NB4 (cell line): ENCODE results near the gene C1QTNF1.

Source experiments
- DNase-seq: peaks from one replicate; pipeline ENCODE4 v3.0.0; 2010; ENCODE audit warnings: low read depth
- H3K4me3 ChIP-seq: one replicate; pipeline ENCODE4 v1.5.1; 2011; ENCODE audit warnings: mild to moderate bottlenecking, low read depth, low read length, moderate library complexity
- CTCF ChIP-seq: IDR thresholded peaks from one replicate; pipeline ENCODE4 v1.5.1; 2012; ENCODE audit warnings: low read depth, low read length
- MAX ChIP-seq: IDR thresholded peaks from 2 replicates; pipeline ENCODE4 v1.6.1; 2011; ENCODE audit warnings: low read depth, low read length
- MYC ChIP-seq: IDR thresholded peaks from 2 replicates; pipeline ENCODE4 v1.6.1; 2011; ENCODE audit warnings: low read depth, low read length
- POLR2A ChIP-seq: IDR thresholded peaks from 2 replicates; pipeline ENCODE4 v1.6.1; 2011; ENCODE audit warnings: mild to moderate bottlenecking; ENCODE audit not compliant: insufficient read length; ENCODE audit errors: extremely low read depth

The C1QTNF1 gene

GRCh38 chr17:79087428-79088143 lies 63.6 kb downstream of the C1QTNF1 start:
- peak; percentile 87 for TF ChIP-seq CTCF
- no peak for TF ChIP-seq MYC
- DNase-seq = peak; percentile 59
- H3K4me3 ChIP-seq = no peak overlapping the region

- no peak overlapping the region for H3K4me3 ChIP-seq
- TF ChIP-seq MAX (no peak), POLR2A (no peak), MYC (no peak), CTCF (no peak)
- no peak for DNase-seq
Measured at GRCh38 chr17:79088247-79088996, 64.5 kb downstream of the C1QTNF1 start.

- TF ChIP-seq POLR2A = no peak
- no peak for TF ChIP-seq CTCF
- no peak for TF ChIP-seq MYC
- no peak for TF ChIP-seq MAX
- H3K4me3 ChIP-seq = no peak overlapping the region
- no peak for DNase-seq
Measured at GRCh38 chr17:79088997-79089328, 65.0 kb downstream of the C1QTNF1 start.

- no peak for DNase-seq
- no peak for TF ChIP-seq POLR2A
- H3K4me3 ChIP-seq = no peak overlapping the region
Measured at GRCh38 chr17:79089720-79090442, 65.9 kb downstream of the C1QTNF1 start.

GRCh38 chr17:79090443-79091225 lies 66.7 kb downstream of the C1QTNF1 start:
- TF ChIP-seq MYC (no peak), MAX (no peak), CTCF (no peak), POLR2A (no peak)
- no peak overlapping the region for H3K4me3 ChIP-seq
- no peak for DNase-seq

- DNase-seq = no peak
- TF ChIP-seq MAX (no peak), MYC (no peak), POLR2A (no peak), CTCF (no peak)
- no peak overlapping the region for H3K4me3 ChIP-seq
Measured at GRCh38 chr17:79091226-79091670, 67.3 kb downstream of the C1QTNF1 start.
